Measurements from ENCODE around the gene MYBPC3. TPM values are rescaled to one million over a fixed set of nuclear protein-coding genes. Genes with fewer than 3 reads are reported as not detected.
"Not testable (repeated sequence)": the region's sequence is repeated elsewhere in the genome, so short reads cannot be mapped to it uniquely, and the experiment has no call there.

MYBPC3 gene
- total RNA-seq, 2 experiments from 2014 or later: not detected

GRCh38 chr11:47327025-47327424 is 25.5 kb downstream of the MYBPC3 start:
- peaks cover 11% of the 10 kb centered on the region for H3K36me3 Mint-ChIP-seq (ENCODE audit: low read depth)
- ATAC-seq: no peak
- H3K27me3 Mint-ChIP-seq: no peaks in the 10 kb centered on the region
- no peak overlapping the region for H3K4me3 Mint-ChIP-seq
- intact Hi-C loops (cut with DNase I, micrococcal nuclease): no loop called here
- DNase-seq: no peak
- ChIA-PET CTCF (interaction anchor here (0.6 kb wide), 1 partner anchor 110 kb away, joined by 3 read pairs; no protein-coding TSS in a partner anchor), POLR2A (interaction anchor here (0.6 kb wide), 1 partner anchor 411 kb away, joined by 3 read pairs; no protein-coding TSS in a partner anchor)
- no peaks in the 10 kb centered on the region for H3K4me1 Mint-ChIP-seq
- no peaks in the 10 kb centered on the region for H3K9me3 Mint-ChIP-seq (ENCODE audit: low read depth)
- no peak overlapping the region for H3K27ac Mint-ChIP-seq

GRCh38 chr11:47326198-47326597 is 26.3 kb downstream of the MYBPC3 start:
- Mint-ChIP-seq H3K27me3 (no peaks in the 10 kb centered on the region), H3K4me1 (no peaks in the 10 kb centered on the region), H3K27ac (no peak overlapping the region), H3K4me3 (no peak overlapping the region), H3K36me3 (ENCODE audit: low read depth) (peaks cover 14% of the 10 kb centered on the region), H3K9me3 (ENCODE audit: low read depth) (no peaks in the 10 kb centered on the region)
- ChIA-PET CTCF (interaction anchor here (0.7 kb wide), 1 partner anchor 91 kb away, joined by 3 read pairs; no protein-coding TSS in a partner anchor), POLR2A (no interaction called here)
- DNase-seq: no peak
- ATAC-seq: no peak
- intact Hi-C loops (cut with DNase I, micrococcal nuclease): no loop called here

GRCh38 chr11:47325271-47326041 is 27.0 kb downstream of the MYBPC3 start:
- no peaks in the 10 kb centered on the region for H3K4me1 Mint-ChIP-seq
- DNase-seq (no peak), ATAC-seq (no peak)
- ChIA-PET POLR2A (no interaction called here), CTCF (interaction anchor here (0.7 kb wide), 2 partner anchors 91 to 109 kb away, joined by 3 read pairs; no protein-coding TSS in a partner anchor)
- H3K9me3 Mint-ChIP-seq (ENCODE audit: low read depth): no peaks in the 10 kb centered on the region
- no peak overlapping the region for H3K4me3 Mint-ChIP-seq
- H3K27me3 Mint-ChIP-seq: no peaks in the 10 kb centered on the region
- no peak overlapping the region for H3K27ac Mint-ChIP-seq
- intact Hi-C loops (cut with DNase I, micrococcal nuclease): no loop called here
- peaks cover 17% of the 10 kb centered on the region for H3K36me3 Mint-ChIP-seq (ENCODE audit: low read depth)

GRCh38 chr11:47324520-47324919 is 28.0 kb downstream of the MYBPC3 start:
- no peak overlapping the region for H3K4me3 Mint-ChIP-seq
- ChIA-PET CTCF (interaction anchor here (0.9 kb wide), 1 partner anchor 129 kb away, joined by 3 read pairs; no protein-coding TSS in a partner anchor), POLR2A (interaction anchor here (0.5 kb wide), 1 partner anchor 196 kb away, joined by 5 read pairs; no protein-coding TSS in a partner anchor)
- H3K4me1 Mint-ChIP-seq: no peaks in the 10 kb centered on the region
- H3K36me3 Mint-ChIP-seq (ENCODE audit: low read depth): peaks cover 17% of the 10 kb centered on the region
- no peaks in the 10 kb centered on the region for H3K9me3 Mint-ChIP-seq (ENCODE audit: low read depth)
- no peak for DNase-seq
- intact Hi-C loops (cut with DNase I, micrococcal nuclease): no loop called here
- H3K27me3 Mint-ChIP-seq: no peaks in the 10 kb centered on the region
- ATAC-seq: no peak
- H3K27ac Mint-ChIP-seq: no peak overlapping the region

- intact Hi-C loops (cut with DNase I, micrococcal nuclease): no loop called here
- no peaks in the 10 kb centered on the region for H3K9me3 Mint-ChIP-seq (ENCODE audit: low read depth)
- peaks cover 9% of the 10 kb centered on the region for H3K4me1 Mint-ChIP-seq
- ATAC-seq (no peak), DNase-seq (no peak)
- H3K27ac Mint-ChIP-seq: no peak overlapping the region
- ChIA-PET CTCF (no interaction called here), POLR2A (no interaction called here)
- no peaks in the 10 kb centered on the region for H3K27me3 Mint-ChIP-seq
- H3K36me3 Mint-ChIP-seq (ENCODE audit: low read depth): peaks cover 35% of the 10 kb centered on the region
- H3K4me3 Mint-ChIP-seq: no peak overlapping the region
Observed at GRCh38 chr11:47318166-47318565, 34.3 kb downstream of the MYBPC3 start.

- POLR2A ChIA-PET: no interaction called here
- DNase-seq (no peak), ATAC-seq (peak; percentile 87)
- H3K27me3 Mint-ChIP-seq: no peaks in the 10 kb centered on the region
- peaks cover 9% of the 10 kb centered on the region for H3K4me1 Mint-ChIP-seq
- H3K27ac Mint-ChIP-seq: peak overlapping the region; percentile 68
- no peaks in the 10 kb centered on the region for H3K9me3 Mint-ChIP-seq (ENCODE audit: low read depth)
- intact Hi-C loops (cut with DNase I, micrococcal nuclease): no loop called here
- CTCF ChIA-PET: no interaction called here
- no peak overlapping the region for H3K4me3 Mint-ChIP-seq
- peaks cover 35% of the 10 kb centered on the region for H3K36me3 Mint-ChIP-seq (ENCODE audit: low read depth)
Observed at GRCh38 chr11:47317064-47317828, 35.3 kb downstream of the MYBPC3 start.

GRCh38 chr11:47316501-47316900 is 36.0 kb downstream of the MYBPC3 start:
- POLR2A ChIA-PET; ATAC-seq; H3K4me1 Mint-ChIP-seq; CTCF ChIA-PET; H3K9me3 Mint-ChIP-seq (ENCODE audit: low read depth); DNase-seq; H3K27me3 Mint-ChIP-seq; H3K4me3 Mint-ChIP-seq; intact Hi-C loops (cut with DNase I, micrococcal nuclease); H3K27ac Mint-ChIP-seq: not testable (repeated sequence)
- peaks cover 38% of the 10 kb centered on the region for H3K36me3 Mint-ChIP-seq (ENCODE audit: low read depth)

- CTCF ChIA-PET: interaction anchor here (0.6 kb wide), 1 partner anchor 756 kb away, joined by 3 read pairs; no protein-coding TSS in a partner anchor
- Mint-ChIP-seq H3K36me3 (ENCODE audit: low read depth) (peaks cover 42% of the 10 kb centered on the region), H3K27ac (no peak overlapping the region), H3K4me1 (peaks cover 9% of the 10 kb centered on the region), H3K4me3 (no peak overlapping the region), H3K27me3 (no peaks in the 10 kb centered on the region), H3K9me3 (ENCODE audit: low read depth) (no peaks in the 10 kb centered on the region)
- ATAC-seq (no peak), DNase-seq (no peak)
- POLR2A ChIA-PET: no interaction called here
- intact Hi-C loops (cut with DNase I, micrococcal nuclease): no loop called here
Observed at GRCh38 chr11:47314992-47315391, 37.5 kb downstream of the MYBPC3 start.

- no peak overlapping the region for H3K4me3 Mint-ChIP-seq
- no peaks in the 10 kb centered on the region for H3K27me3 Mint-ChIP-seq
- intact Hi-C loops (cut with DNase I, micrococcal nuclease): no loop called here
- DNase-seq (no peak), ATAC-seq (no peak)
- ChIA-PET CTCF (no interaction called here), POLR2A (interaction anchor here (0.7 kb wide), 1 partner anchor 302 kb away, joined by 3 read pairs; no protein-coding TSS in a partner anchor)
- no peaks in the 10 kb centered on the region for H3K4me1 Mint-ChIP-seq
- no peak overlapping the region for H3K27ac Mint-ChIP-seq
- peaks cover 48% of the 10 kb centered on the region for H3K36me3 Mint-ChIP-seq (ENCODE audit: low read depth)
- H3K9me3 Mint-ChIP-seq (ENCODE audit: low read depth): no peaks in the 10 kb centered on the region
Observed at GRCh38 chr11:47308050-47308823, 44.3 kb downstream of the MYBPC3 start.

GRCh38 chr11:47306484-47306844 is 46.0 kb downstream of the MYBPC3 start:
- DNase-seq (no peak), ATAC-seq (no peak)
- intact Hi-C loops (cut with DNase I, micrococcal nuclease): no loop called here
- Mint-ChIP-seq H3K9me3 (ENCODE audit: low read depth) (peaks cover 3% of the 10 kb centered on the region), H3K27me3 (no peaks in the 10 kb centered on the region), H3K36me3 (ENCODE audit: low read depth) (peaks cover 55% of the 10 kb centered on the region), H3K27ac (no peak overlapping the region), H3K4me1 (peaks cover 11% of the 10 kb centered on the region), H3K4me3 (no peak overlapping the region)
- POLR2A ChIA-PET: no interaction called here
- CTCF ChIA-PET: interaction anchor here (1.0 to 1.1 kb wide), 2 partner anchors 15 to 468 kb away, joined by 3 read pairs; no protein-coding TSS in a partner anchor

GRCh38 chr11:47305734-47306483 is 46.6 kb downstream of the MYBPC3 start:
- H3K9me3 Mint-ChIP-seq (ENCODE audit: low read depth): peaks cover 3% of the 10 kb centered on the region
- DNase-seq (no peak), ATAC-seq (no peak)
- H3K4me1 Mint-ChIP-seq: peaks cover 13% of the 10 kb centered on the region
- POLR2A ChIA-PET: no interaction called here
- H3K27ac Mint-ChIP-seq: no peak overlapping the region
- H3K27me3 Mint-ChIP-seq: no peaks in the 10 kb centered on the region
- CTCF ChIA-PET: interaction anchor here (0.5 to 1.1 kb wide), 4 partner anchors 16 to 489 kb away, joined by 3 to 5 read pairs (median 3); no protein-coding TSS in a partner anchor
- no peak overlapping the region for H3K4me3 Mint-ChIP-seq
- intact Hi-C loops (cut with DNase I, micrococcal nuclease): no loop called here
- H3K36me3 Mint-ChIP-seq (ENCODE audit: low read depth): peaks cover 54% of the 10 kb centered on the region

All from activated CD4-positive, alpha-beta T cell treated with anti-CD3 and anti-CD28 coated beads for 36 hours (primary cell).